PFSK-1 (cell line): ENCODE data around the gene SLC6A19.

Source experiments
- POLR2AphosphoS5 ChIP-seq: IDR thresholded peaks from 2 replicates; pipeline ENCODE4 v1.6.1; 2012; ENCODE audit warnings: low read depth, mild to moderate bottlenecking, control low read depth, low read length, moderate library complexity
- REST ChIP-seq, 2 experiments: IDR thresholded peaks; 2 replicates each; pipeline versions ENCODE4 v1.6.1 to v1.8.0; 2011 to 2012; ENCODE audit warnings: low read depth in 2 of 2, low read length in 2 of 2, control low read depth in 1 of 2, inconsistent platforms in 1 of 2, mild to moderate bottlenecking in 1 of 2, moderate library complexity in 1 of 2; ENCODE audit not compliant: insufficient read depth in 1 of 2
- SIN3A ChIP-seq: IDR thresholded peaks from 2 replicates; pipeline ENCODE4 v1.6.1; 2012; ENCODE audit warnings: mild to moderate bottlenecking, low read length, moderate library complexity, borderline replicate concordance; ENCODE audit not compliant: insufficient read depth

DNA sequence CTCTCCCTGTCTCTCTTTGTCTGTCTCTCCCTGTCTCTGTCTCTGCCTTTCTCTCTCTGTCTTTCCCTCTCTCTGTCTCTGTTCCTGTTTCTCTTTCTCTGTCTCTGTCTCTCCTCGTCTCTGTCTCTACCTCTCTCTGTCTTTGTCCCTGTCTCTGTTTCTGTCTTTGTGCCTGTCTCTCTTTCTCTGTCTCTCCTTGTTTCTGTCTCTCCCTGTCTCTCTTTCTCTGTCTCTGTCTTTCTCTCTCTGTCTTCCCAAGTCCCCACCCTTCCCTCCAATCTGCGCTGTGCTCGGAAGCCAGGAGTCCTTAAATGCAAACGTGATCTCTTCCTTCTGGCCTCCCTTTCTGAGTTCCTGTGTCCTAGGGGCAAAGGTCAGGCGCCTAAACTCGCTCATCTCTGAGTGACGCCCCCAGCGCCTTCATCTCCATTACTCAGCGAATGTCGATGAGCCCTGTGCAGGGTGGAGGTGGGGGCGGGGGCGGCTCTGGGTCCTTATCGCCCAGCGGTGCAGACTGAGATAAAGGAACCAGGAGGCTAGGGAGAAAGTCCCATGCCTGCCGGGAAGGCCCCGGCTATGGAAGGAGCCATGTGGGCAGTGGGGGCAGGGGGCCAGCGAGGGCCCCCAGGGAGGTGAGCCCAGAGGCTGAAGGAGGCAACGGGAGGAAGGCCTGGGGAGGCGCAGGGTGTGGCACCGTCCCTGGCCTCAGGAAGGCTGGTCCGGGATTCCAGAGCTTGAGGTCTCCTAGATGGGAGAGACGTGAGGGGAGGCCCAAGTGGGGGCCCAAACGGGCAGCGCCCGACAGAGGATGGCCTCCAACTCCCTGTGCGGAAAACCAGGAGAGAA, 1.5 kb upstream of the SLC6A19 start:
- TF ChIP-seq POLR2AphosphoS5 (no peak), REST (IDR thresholded peaks at IDR 0.05; ENCODE audit: insufficient read depth in 1 of 2, low read depth in 2 of 2, low read length in 2 of 2) (no peak), SIN3A (no peak)
